Stimulated activated naive CD8-positive, alpha-beta T cell treated with anti-CD3 and anti-CD28 coated beads, Interleukin-15, Interleukin-2, amounts not matched to agents 100 ng/mL and 50 ng/mL, for 24 hours (primary cell): Measurements from ENCODE around the gene XCR1.
A peak's percentile ranks its signal among the peaks of the same experiment; 100 is the strongest.

Experiments used
- H3K27ac Mint-ChIP-seq: one replicate; pipeline ENCODE4 v1.8.0; 2021; ENCODE audit warnings: mild to moderate bottlenecking, mixed read lengths
- H3K27me3 Mint-ChIP-seq: one replicate; pipeline ENCODE4 v1.8.0; 2021; ENCODE audit warnings: mixed read lengths
- H3K36me3 Mint-ChIP-seq: one replicate; pipeline ENCODE4 v1.8.0; 2021; ENCODE audit warnings: low read depth, mixed read lengths
- H3K4me1 Mint-ChIP-seq: one replicate; pipeline ENCODE4 v1.8.0; 2021; ENCODE audit warnings: low read depth, mixed read lengths
- H3K4me3 Mint-ChIP-seq: one replicate; pipeline ENCODE4 v1.8.0; 2021; ENCODE audit warnings: mild to moderate bottlenecking, mixed read lengths
- H3K9me3 Mint-ChIP-seq: one replicate; pipeline ENCODE4 v1.8.0; 2021; ENCODE audit warnings: mixed read lengths

Gene XCR1

DNA sequence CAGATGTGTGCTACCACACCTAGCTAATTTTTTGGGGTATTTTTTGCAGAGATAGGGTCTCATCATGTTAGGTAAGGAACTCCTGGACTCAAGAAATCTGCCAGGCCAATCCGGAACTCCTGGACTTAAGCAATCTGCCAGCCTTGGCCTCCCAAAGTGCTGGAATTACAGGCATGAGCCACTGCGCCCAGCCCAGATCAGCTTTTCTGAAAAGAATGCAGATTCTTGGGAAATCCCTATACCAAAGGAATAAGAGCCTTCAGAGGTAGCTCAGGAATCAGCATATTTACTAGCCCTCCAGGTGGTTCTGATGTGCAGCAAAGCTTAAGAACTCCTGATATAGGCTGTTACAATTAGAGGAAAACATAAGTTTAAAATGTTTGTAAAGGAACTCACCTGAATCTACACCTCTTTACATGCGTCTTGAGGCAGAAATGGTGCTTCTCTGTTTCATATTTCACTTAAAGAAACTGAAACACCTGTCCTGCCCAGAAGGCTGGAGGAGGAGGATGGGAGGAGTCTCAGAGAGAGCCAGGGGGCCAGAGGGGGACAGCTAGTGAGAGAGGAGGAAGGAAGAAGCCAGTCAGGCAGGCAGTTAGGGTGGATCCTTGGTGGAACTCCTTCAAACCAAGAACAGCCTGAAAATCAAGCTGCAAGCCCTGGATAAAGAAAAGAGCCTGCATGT, at the start of gene XCR1:
Gene XCR1, minus strand, starts transcription at position 463 of the 685 bp plus-strand sequence. CDS start 5,536 bp downstream, outside the sequence.
- no peak within 1 kb of the TSS for H3K27ac Mint-ChIP-seq

DNA sequence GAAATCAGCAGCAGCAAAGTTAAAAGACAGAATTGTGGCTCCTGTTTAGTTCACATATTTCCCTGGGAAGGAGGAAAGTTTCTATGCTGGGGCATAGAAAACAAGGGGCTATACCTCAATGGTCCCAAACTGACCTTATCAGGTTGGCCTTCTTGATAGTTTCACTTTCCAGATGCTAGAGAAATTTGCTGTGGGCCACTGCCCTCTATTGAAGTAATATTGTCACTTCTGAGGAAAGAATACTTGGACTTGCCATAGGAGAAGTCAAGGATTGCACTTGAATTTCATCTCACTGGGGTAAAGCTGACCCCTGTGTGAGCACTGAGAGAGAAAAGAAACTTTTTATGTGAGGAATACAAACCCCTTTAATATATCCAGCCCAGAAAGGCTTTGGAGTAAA, 49.3 kb upstream of the XCR1 start:
- no peak overlapping the region for H3K27ac Mint-ChIP-seq
- H3K4me3 Mint-ChIP-seq, result no peak overlapping the region
- no peaks in the 10 kb centered on the region for H3K36me3 Mint-ChIP-seq
- no peaks in the 10 kb centered on the region for H3K9me3 Mint-ChIP-seq
- H3K27me3 Mint-ChIP-seq, result peaks cover 37% of the 10 kb centered on the region
- peaks cover 14% of the 10 kb centered on the region for H3K4me1 Mint-ChIP-seq

More for the DNA sequence above, at the start of gene XCR1:
- Mint-ChIP-seq H3K4me1 (peaks cover 3% of the 10 kb centered on the region), H3K9me3 (peaks cover 9% of the 10 kb centered on the region), H3K27me3 (peaks cover 11% of the 10 kb centered on the region), H3K36me3 (no peaks in the 10 kb centered on the region), H3K4me3 (no peak within 1 kb of the TSS)

- Mint-ChIP-seq H3K9me3 (no peaks in the 10 kb centered on the region), H3K36me3 (no peaks in the 10 kb centered on the region), H3K4me3 (no peak overlapping the region), H3K27me3 (peaks cover 37% of the 10 kb centered on the region), H3K4me1 (peaks cover 22% of the 10 kb centered on the region), H3K27ac (no peak overlapping the region)
Measured at GRCh38 chr3:46075816-46076215, 48.5 kb upstream of the XCR1 start.

- peak overlapping the region; percentile 59 for H3K27ac Mint-ChIP-seq
- H3K9me3 Mint-ChIP-seq, result no peaks in the 10 kb centered on the region
Measured at GRCh38 chr3:46071222-46071858, 44.1 kb upstream of the XCR1 start.

GRCh38 chr3:46070595-46071093, 43.4 kb upstream of the XCR1 start:
- Mint-ChIP-seq H3K27me3 (peaks cover 43% of the 10 kb centered on the region), H3K4me1 (peaks cover 66% of the 10 kb centered on the region), H3K36me3 (no peaks in the 10 kb centered on the region), H3K27ac (peak overlapping the region; percentile 50), H3K4me3 (peak overlapping the region; percentile 17), H3K9me3 (no peaks in the 10 kb centered on the region)

More at GRCh38 chr3:46071222-46071858, 44.1 kb upstream of the XCR1 start:
- H3K4me3 Mint-ChIP-seq, result peak overlapping the region; percentile 4
- peaks cover 59% of the 10 kb centered on the region for H3K4me1 Mint-ChIP-seq
- H3K36me3 Mint-ChIP-seq, result no peaks in the 10 kb centered on the region
- H3K27me3 Mint-ChIP-seq, result peaks cover 43% of the 10 kb centered on the region

DNA sequence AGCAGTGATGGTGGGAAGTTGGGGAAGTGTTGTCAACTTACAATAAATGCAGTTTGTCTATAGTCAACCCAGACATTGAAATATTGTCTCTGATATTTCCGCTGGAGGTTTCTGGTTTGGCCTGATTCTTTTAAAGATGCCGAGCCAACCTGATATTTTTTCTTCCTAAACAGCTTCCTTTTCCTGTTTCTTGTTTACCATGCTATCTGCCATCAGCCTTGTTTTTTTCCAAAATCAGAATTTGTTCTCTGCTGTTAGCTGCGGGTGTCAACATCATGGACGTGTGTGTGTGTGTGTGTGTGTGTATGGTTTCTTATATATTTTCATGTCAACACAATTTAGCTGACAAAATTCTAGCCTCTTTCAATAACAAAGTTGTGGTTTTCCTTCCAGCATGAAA, 41.2 kb upstream of the XCR1 start:
- peak overlapping the region; percentile 13 for H3K27ac Mint-ChIP-seq
- no peaks in the 10 kb centered on the region for H3K9me3 Mint-ChIP-seq
- H3K4me1 Mint-ChIP-seq, result peaks cover 84% of the 10 kb centered on the region
- no peaks in the 10 kb centered on the region for H3K36me3 Mint-ChIP-seq
- peaks cover 31% of the 10 kb centered on the region for H3K27me3 Mint-ChIP-seq
- no peak overlapping the region for H3K4me3 Mint-ChIP-seq

- H3K4me3 Mint-ChIP-seq, result no peak overlapping the region
- no peaks in the 10 kb centered on the region for H3K9me3 Mint-ChIP-seq
- peaks cover 85% of the 10 kb centered on the region for H3K4me1 Mint-ChIP-seq
- H3K36me3 Mint-ChIP-seq, result no peaks in the 10 kb centered on the region
- peak overlapping the region; percentile 14 for H3K27ac Mint-ChIP-seq
- peaks cover 36% of the 10 kb centered on the region for H3K27me3 Mint-ChIP-seq
Measured at GRCh38 chr3:46067401-46067800, 40.1 kb upstream of the XCR1 start.

GRCh38 chr3:46065750-46066256, 38.5 kb upstream of the XCR1 start:
- no peaks in the 10 kb centered on the region for H3K9me3 Mint-ChIP-seq
- H3K36me3 Mint-ChIP-seq, result no peaks in the 10 kb centered on the region
- H3K27ac Mint-ChIP-seq, result no peak overlapping the region
- H3K27me3 Mint-ChIP-seq, result peaks cover 46% of the 10 kb centered on the region
- H3K4me3 Mint-ChIP-seq, result no peak overlapping the region
- peaks cover 75% of the 10 kb centered on the region for H3K4me1 Mint-ChIP-seq

- no peaks in the 10 kb centered on the region for H3K9me3 Mint-ChIP-seq
- H3K4me3 Mint-ChIP-seq, result peak overlapping the region; percentile 44
- H3K36me3 Mint-ChIP-seq, result no peaks in the 10 kb centered on the region
- H3K4me1 Mint-ChIP-seq, result peaks cover 70% of the 10 kb centered on the region
- H3K27me3 Mint-ChIP-seq, result peaks cover 49% of the 10 kb centered on the region
- peak overlapping the region; percentile 53 for H3K27ac Mint-ChIP-seq
Measured at GRCh38 chr3:46065294-46065705, 38.0 kb upstream of the XCR1 start.

GRCh38 chr3:46062679-46063078, 35.4 kb upstream of the XCR1 start:
- H3K27me3 Mint-ChIP-seq, result peaks cover 45% of the 10 kb centered on the region
- H3K9me3 Mint-ChIP-seq, result no peaks in the 10 kb centered on the region
- no peaks in the 10 kb centered on the region for H3K36me3 Mint-ChIP-seq
- H3K27ac Mint-ChIP-seq, result no peak overlapping the region
- H3K4me1 Mint-ChIP-seq, result peaks cover 44% of the 10 kb centered on the region
- H3K4me3 Mint-ChIP-seq, result no peak overlapping the region

GRCh38 chr3:46061887-46062286, 34.6 kb upstream of the XCR1 start:
- no peak overlapping the region for H3K27ac Mint-ChIP-seq
- no peaks in the 10 kb centered on the region for H3K36me3 Mint-ChIP-seq
- H3K4me3 Mint-ChIP-seq, result no peak overlapping the region
- no peaks in the 10 kb centered on the region for H3K9me3 Mint-ChIP-seq
- peaks cover 43% of the 10 kb centered on the region for H3K27me3 Mint-ChIP-seq
- H3K4me1 Mint-ChIP-seq, result peaks cover 36% of the 10 kb centered on the region

- H3K27ac Mint-ChIP-seq, result no peak overlapping the region
- peaks cover 43% of the 10 kb centered on the region for H3K27me3 Mint-ChIP-seq
- H3K36me3 Mint-ChIP-seq, result no peaks in the 10 kb centered on the region
- H3K4me3 Mint-ChIP-seq, result no peak overlapping the region
- no peaks in the 10 kb centered on the region for H3K9me3 Mint-ChIP-seq
- peaks cover 31% of the 10 kb centered on the region for H3K4me1 Mint-ChIP-seq
Measured at GRCh38 chr3:46061108-46061720, 33.9 kb upstream of the XCR1 start.

DNA sequence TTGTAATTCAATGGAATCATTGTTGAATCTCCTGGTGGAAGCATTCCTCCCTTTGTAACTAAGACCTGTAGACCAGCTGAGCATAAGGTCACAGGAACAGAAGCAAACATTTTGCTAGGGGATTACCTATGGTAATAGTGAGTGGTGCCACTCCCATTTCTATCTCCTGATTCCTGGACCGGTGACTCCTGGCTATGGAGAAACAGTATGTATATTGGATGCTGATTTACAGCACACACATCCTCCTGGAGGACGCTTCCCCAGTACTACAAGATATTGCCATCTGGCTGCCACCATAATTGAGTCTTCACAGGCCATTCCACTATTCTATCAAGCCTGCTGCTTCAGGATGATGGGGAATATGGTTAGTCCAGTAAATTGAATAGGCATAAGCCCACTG, 33.3 kb upstream of the XCR1 start:
- H3K36me3 Mint-ChIP-seq, result no peaks in the 10 kb centered on the region
- peaks cover 43% of the 10 kb centered on the region for H3K27me3 Mint-ChIP-seq
- no peak overlapping the region for H3K27ac Mint-ChIP-seq
- H3K4me1 Mint-ChIP-seq, result peaks cover 25% of the 10 kb centered on the region
- no peak overlapping the region for H3K4me3 Mint-ChIP-seq
- H3K9me3 Mint-ChIP-seq, result no peaks in the 10 kb centered on the region

DNA sequence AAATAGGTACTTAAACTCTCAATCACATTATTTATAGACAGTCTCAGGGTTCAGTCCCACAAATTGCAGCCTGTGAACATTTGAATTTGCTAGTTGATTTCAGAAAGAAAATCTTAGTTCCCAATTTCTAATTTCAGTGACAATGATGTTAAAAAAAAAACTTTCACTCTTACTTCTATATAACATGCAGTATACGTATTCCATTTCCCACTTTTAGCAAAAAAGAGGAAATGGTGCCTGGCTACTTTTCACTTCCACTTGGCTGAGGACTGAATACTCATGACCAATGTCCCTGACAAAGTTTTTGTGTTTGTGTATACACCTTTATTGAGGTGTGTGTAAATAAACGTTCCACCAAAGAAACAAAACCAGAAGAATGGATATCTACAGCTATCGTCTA, 32.1 kb upstream of the XCR1 start:
- no peaks in the 10 kb centered on the region for H3K9me3 Mint-ChIP-seq
- no peak overlapping the region for H3K4me3 Mint-ChIP-seq
- H3K4me1 Mint-ChIP-seq, result peaks cover 14% of the 10 kb centered on the region
- no peak overlapping the region for H3K27ac Mint-ChIP-seq
- H3K27me3 Mint-ChIP-seq, result peaks cover 43% of the 10 kb centered on the region
- no peaks in the 10 kb centered on the region for H3K36me3 Mint-ChIP-seq

DNA sequence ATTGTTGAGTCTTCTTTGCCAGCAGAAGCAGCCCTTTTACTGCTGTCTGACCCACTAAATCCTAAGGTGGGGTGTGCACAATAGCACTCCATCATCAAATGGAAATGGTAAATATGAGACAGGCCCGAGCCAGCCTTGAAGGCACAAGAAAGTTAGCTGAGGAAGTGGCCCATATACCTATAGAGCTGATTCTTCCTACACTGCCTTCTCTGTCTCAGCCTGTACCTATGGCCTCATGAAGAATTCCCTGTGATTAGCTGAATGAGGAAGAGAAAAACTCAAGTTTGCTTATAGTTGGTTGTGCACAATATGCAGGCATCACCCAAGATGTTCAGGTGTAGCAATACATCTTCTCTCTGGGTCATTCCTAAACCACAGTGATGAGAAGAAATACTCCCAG, 31.7 kb upstream of the XCR1 start:
- H3K9me3 Mint-ChIP-seq, result no peaks in the 10 kb centered on the region
- H3K4me3 Mint-ChIP-seq, result no peak overlapping the region
- no peak overlapping the region for H3K27ac Mint-ChIP-seq
- peaks cover 10% of the 10 kb centered on the region for H3K4me1 Mint-ChIP-seq
- peaks cover 43% of the 10 kb centered on the region for H3K27me3 Mint-ChIP-seq
- no peaks in the 10 kb centered on the region for H3K36me3 Mint-ChIP-seq
